HG03354 (cell line): Measurements from ENCODE around the gene ADGRG1.
"Not testable (repeated sequence)": the region's sequence is repeated elsewhere in the genome, so short reads cannot be mapped to it uniquely, and the experiment has no call there.

Source experiments
- ATAC-seq: cut with Tn5 transposase; IDR thresholded peaks from one replicate; pipeline ENCODE4 v1.9.1; 2021; ENCODE audit warnings: mild to moderate bottlenecking; ENCODE audit not compliant: unreplicated experiment, poor library complexity, severe bottlenecking

The ADGRG1 gene

GRCh38 chr16:57661510-57661909 lies 33.1 kb downstream of the ADGRG1 start:
- ATAC-seq, result no peak

GRCh38 chr16:57661936-57662906 lies 33.8 kb downstream of the ADGRG1 start:
- ATAC-seq, result no peak

DNA sequence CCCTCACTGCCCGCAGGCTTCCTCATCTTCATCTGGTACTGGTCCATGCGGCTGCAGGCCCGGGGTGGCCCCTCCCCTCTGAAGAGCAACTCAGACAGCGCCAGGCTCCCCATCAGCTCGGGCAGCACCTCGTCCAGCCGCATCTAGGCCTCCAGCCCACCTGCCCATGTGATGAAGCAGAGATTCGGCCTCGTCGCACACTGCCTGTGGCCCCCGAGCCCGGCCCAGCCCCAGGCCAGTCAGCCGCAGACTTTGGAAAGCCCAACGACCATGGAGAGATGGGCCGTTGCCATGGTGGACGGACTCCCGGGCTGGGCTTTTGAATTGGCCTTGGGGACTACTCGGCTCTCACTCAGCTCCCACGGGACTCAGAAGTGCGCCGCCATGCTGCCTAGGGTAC lies 35.0 kb downstream of the ADGRG1 start:
- no peak for ATAC-seq

- ATAC-seq, result no peak
These were observed 35.7 kb downstream of the ADGRG1 start for GRCh38 chr16:57663917-57664661.

DNA sequence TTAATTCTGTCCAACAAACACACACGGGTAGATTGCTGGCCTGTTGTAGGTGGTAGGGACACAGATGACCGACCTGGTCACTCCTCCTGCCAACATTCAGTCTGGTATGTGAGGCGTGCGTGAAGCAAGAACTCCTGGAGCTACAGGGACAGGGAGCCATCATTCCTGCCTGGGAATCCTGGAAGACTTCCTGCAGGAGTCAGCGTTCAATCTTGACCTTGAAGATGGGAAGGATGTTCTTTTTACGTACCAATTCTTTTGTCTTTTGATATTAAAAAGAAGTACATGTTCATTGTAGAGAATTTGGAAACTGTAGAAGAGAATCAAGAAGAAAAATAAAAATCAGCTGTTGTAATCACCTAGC lies 36.2 kb downstream of the ADGRG1 start:
- no peak for ATAC-seq

DNA sequence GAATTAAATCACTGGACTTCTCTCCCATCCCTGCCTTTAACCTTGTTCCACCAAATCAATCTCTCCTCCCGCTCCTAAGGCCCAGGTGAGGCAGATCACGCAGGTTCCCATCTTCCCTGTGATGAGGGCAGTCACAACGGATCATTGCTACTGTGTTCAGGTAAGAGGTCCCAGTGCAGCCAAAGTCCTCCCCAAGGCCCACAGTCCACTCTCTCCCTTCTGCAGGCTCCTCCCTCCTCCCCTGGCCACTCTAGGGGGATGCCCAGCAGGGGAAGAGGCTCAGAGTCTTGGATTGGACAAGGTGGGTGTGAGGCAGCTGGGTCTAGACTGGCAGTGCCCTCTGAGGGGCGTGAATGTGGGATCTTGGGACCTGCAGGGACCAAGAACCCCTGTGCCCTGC lies 37.1 kb downstream of the ADGRG1 start:
- no peak for ATAC-seq

DNA sequence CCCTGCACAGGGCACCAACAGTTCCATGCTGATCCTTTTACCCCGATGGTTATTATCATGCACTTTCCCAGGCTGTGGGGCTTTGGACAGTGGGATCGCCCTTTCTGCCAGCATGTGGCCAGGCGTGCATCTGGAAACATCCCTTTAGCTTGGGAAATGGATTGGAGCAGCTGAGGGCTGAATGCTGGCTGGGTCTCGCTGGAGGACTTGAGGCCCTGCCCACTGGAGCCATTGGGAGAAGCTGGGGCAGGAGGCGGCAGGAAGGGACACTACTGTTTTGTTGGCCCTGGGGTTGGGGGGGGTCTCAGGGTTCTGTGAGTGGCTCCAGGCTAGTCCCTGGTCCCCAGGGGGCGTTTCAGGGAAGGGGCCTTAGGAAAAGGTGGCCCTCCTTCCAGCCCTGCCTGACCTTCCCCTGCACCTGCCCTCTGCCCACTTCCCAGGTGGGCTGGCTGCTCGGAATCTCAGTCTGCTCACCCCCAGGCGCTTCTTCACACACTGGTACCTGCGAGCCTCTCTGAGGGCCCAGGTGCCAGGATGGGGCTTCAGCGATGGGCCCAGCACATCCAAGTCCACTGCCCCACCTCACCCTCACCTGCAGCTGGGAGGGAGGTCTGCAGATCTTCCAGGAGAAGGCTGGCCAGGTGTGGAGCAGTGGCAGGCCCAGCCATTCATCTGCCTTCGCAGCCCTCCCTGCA lies 38.1 kb downstream of the ADGRG1 start:
- ATAC-seq, result no peak

- ATAC-seq, result no peak
These were observed 38.7 kb downstream of the ADGRG1 start for GRCh38 chr16:57667048-57667525.

DNA sequence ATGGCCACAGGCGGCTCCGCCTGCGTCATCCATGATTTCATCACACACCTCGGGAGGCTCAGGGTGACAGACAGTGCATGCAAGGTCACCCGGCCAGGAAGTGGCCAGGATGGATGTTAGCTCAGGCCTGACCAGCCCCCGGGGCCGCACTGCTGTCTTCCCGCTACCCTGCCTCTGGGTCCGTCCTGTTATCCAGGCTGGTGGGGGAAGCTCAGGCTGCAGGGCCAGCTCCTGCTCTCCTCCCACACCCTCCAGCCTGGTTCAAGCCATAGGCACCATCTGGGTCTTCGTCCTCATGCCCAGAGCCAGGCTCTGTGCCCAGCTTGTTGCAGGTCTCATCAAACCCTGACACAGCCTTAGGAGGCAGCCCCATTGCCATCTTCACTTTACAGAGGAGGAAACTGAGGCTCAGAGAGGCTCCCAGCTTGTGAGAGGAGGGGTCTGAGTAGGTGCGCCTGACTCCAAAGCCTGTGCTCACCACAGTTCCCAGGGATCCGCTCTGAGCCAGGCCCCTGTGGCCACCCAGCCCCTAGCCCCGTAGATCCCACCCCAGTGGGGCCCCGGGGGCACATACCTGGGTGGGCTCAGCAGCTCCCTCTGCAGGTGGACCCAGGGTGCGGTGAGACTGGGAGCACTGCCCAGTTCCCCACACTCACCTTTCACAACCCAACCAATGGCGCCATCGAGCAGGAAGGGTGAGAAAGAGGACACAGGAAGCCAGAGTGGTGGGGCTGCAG lies 39.3 kb downstream of the ADGRG1 start:
- ATAC-seq, result no peak

- no peak for ATAC-seq
These were observed 39.8 kb downstream of the ADGRG1 start, which contains the start of gene ADGRG3 for GRCh38 chr16:57668263-57668571. TSS of gene ADGRG3 (plus strand) at chr16:57668306. CDS start at chr16:57668348, 42 bp downstream.

DNA sequence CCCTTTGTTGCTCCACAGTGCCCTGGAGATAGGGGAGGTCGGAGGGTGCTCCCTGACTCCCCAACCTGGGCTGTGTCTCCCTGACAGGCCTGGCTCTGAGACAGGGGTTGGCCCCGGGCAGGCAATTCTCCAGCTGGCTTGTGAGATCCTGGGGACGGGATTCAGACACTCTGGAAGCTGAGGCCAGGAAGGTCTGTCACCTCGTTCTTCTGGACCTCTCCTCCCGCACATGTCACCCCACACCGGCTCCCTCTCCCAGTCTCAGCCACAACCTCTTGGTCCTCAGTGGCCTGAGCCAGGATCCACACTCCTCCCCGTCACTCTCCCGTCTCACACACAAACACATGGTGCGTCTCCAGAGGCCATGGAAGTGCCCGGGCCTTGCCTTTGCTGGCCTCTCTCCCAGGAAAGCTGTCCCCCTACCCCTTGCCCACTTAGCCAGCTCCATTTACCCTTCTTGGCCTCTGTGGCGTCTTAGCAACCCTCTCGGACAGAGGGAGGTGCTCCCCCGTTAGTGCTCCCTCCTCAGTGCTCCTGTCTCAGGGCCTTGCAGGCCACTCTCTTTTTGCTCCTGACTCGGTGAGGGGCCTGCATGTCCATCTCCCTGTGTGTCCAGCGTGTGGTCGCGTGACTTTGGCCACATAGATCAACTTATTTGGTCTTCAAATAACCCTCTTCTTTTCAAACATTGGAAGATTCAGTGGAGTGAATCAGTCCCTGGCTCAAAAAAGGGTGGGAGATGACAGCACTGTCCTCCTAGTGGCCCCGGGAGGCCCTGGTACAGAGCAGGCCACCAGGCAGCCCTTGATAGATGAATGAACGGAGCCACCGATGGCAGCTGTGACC lies 40.4 kb downstream of the ADGRG1 start:
- ATAC-seq, result no peak

DNA sequence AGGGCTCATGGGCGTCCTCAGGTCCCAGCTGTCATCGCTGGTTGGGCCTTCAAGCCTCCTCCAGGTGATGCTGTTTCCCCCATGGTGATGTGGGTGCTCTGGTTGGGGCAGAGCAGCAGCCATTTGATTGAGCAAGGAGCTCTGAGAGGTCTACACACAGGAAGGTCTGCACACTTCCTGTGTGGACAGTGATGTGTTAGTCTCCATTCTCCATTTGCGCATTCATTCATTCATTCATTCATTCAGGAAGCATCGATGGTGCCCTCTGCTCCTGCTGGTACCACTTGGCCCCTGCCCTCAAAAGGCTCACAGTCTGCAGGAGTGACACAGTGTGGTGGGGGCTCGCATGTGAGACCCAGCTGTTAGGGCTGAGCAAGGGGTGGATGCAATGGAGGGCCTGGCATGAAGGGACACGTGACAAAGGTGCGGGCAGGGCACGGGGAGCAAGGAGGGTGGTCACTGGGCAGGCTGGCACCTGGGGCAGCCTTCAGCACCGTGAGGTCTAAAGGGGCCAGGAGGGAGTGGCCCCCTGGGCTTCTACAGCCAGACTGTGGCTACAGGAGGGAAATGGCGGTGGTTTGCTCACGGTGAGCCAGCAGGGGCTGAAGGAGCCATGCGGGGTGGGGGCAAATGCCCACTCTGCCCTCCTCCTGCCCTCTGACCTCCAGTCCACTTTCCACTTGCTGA lies 41.2 kb downstream of the ADGRG1 start:
- no peak for ATAC-seq

DNA sequence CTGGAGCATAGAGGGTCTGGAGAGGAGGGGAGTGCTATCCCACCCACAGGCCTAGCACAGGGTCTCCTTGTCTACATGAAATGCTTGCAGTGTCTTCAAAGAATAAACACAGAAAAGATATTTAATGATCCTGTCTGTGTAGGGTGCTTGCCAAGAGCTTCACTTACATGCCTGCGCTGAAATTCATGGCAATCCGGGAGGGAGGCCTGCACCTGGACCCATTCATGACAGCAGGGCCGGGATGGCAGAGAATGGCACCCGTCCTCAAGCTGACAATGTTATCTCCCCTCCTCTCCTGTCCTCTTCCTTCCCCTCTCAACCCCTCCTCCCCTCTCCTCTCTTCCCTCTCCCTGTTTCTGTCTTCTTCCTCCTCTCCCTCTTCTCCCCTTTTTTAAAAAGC lies 41.8 kb downstream of the ADGRG1 start:
- ATAC-seq, result no peak

GRCh38 chr16:57671451-57671850 lies 43.0 kb downstream of the ADGRG1 start:
- ATAC-seq, result not testable (repeated sequence)

DNA sequence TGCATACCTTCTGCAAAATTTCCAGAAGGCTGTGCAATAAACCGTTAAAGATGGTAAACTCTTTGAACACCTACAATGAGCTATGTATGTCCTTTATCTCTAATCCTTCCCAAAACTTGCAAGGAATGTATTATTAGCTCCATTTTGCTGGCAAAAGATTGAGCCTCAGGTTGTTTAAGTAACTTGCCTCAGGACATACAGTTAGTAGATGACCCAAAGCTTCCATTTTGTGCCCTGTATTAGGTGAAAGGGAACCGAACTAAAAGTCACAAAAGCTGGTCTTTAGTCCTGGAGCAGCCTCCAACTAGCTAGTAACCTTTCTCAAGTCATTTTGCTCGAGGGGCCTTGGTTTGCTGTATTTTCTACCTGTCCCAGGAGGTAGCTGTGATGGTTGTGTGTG lies 44.0 kb downstream of the ADGRG1 start:
- ATAC-seq, result no peak

GRCh38 chr16:57672824-57673223 lies 44.4 kb downstream of the ADGRG1 start:
- no peak for ATAC-seq

DNA sequence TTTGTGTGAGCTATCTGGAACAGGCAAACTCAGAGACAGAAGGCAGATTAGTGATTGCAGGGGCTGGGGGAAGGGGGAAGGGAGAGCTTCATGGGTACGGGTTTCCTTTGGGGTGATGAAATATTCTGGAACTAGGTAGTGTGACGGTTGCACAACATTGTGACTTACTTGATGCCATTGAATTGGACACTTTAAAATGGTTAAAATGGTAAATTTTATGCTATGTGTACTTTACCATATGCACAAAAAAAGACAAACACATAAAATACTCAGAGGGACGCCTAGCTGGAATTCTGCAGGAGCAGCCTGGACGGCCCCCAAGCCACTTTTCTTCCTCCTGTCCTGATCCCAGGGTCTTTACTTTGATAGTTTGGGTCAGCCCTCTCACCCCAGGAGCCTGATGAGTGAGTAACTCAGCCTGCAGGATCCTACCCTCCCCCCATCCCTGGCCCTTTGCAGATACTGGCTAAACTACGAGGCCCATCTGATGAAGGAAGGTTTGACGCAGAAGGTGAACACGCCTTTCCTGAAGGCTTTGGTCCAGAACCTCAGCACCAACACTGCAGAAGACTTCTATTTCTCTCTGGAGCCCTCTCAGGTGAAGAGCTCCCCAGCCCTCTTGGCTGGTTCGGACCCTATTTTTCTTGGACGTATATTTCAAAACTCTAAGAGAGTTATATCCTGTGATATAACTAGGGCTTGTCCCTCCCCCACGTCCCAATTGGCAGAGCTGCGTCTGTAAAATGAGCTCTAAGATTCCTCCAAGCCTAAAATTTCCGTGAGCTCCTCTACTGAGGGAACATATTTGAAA lies 47.5 kb downstream of the ADGRG1 start:
- no peak for ATAC-seq
